Activated T-helper 9 cell treated with anti-CD3 and anti-CD28 coated beads, Interleukin-2, amount 50 U/mL, for 16 hours (primary cell): Measurements from ENCODE around the gene VWA3A.
"Not testable (repeated sequence)": the region's sequence is repeated elsewhere in the genome, so short reads cannot be mapped to it uniquely, and the experiment has no call there.

Experiments
- DNase-seq: peaks from one replicate; pipeline ENCODE4 v3.0.0-alpha.2; 2020; ENCODE audit warnings: low read depth

VWA3A gene

GRCh38 chr16:22092143-22092933 is at the start of gene VWA3A:
Gene VWA3A, plus strand, starts transcription at chr16:22092541. Its CDS starts 97 bp downstream, at chr16:22092638.
- DNase-seq = no peak

GRCh38 chr16:22043882-22044281 is 48.5 kb upstream of the VWA3A start:
- not testable (repeated sequence) for DNase-seq

GRCh38 chr16:22045888-22046287 is 46.5 kb upstream of the VWA3A start:
- DNase-seq = not testable (repeated sequence)

DNA sequence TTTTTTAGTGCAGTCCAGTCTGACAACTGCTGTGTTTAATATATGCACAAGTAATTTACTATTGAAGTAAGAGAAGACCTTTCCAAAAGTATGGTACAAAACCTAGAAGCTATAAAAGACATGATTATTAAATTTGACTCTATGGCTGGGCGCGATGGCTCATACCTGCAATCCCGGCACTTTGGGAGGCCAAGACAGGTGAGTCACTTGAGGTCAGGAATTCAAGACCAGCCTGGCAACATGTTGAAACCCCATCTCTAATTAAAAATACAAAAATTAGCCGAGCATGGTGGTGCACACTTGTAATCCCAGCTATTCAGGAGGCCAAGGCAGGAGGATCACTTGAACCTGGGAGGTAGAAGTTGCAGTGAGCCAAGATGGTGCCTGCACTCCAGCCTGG is 41.4 kb upstream of the VWA3A start:
- DNase-seq = no peak

DNA sequence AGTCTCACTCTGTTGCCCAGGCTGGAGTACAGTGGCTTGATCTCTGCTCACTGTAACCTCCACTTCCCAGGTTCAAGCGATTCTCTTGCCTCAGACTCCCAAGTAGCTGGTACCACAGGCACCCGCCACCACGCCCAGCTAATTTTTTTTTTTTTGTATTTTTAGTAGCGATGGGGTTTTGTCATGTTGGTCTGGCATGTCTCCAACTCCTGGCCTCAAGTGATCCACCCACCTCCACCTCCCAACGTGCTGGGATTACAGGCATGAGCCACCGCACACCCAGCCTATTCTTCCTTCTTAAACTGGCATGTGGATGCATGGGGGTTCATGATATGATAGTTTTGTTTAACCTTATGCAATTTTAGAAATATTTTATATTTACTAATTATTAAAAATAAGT is 39.4 kb upstream of the VWA3A start:
- no peak for DNase-seq

DNA sequence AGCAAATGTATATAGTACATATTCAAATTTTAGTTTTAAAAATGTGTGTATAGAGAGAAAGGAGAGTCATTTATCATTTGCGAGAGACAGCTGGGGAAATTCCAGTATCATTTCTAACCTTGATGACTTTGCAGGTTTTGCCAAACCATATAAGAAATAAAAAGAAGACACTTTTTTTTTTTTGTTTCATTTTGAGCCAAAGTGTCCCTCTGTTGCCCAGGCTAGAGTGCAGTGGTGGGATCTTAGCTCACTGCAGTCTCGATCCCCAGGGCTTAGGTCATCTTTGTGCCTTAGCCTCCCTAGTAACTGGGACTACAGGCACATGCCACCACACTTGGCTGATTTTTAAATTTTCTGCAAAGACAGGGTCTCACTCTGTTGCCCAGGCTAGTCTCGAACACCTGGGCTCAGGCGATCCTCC is 38.4 kb upstream of the VWA3A start:
- no peak for DNase-seq

DNA sequence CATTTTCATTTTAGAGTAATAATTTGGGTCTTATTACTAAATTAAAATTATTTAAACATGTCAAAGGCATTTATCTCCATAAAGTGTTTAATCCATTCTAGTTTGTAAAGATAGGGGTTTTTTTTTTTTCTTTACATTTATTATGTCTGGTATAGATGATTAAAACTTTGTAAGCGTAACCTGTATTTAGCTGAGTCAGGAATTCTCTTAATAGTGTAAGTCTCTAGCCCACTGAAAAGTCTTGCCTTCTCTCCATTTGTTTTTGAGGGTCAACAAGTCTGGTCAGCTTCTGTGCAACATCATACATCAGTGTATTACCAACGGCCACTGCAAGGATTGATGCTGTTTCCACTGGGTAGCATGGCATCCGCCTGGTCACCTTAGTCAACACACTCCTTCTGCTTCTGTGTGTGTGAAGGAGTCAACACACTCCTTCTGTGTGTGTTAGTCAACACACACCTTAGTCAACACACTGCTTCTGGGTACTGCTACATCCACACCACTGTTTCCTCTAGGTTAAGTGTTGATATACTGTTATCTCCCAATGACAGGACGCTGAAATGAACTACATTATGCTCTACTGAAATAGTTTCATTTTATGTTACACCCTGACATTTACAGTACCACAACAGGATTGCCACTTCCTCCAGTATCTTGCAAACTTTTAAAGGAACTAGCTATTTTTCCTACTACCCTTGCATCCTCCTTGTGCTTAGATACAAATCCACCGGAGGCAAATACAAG is 37.3 kb upstream of the VWA3A start:
- DNase-seq = no peak

GRCh38 chr16:22055881-22056280 is 36.5 kb upstream of the VWA3A start:
- no peak for DNase-seq

DNA sequence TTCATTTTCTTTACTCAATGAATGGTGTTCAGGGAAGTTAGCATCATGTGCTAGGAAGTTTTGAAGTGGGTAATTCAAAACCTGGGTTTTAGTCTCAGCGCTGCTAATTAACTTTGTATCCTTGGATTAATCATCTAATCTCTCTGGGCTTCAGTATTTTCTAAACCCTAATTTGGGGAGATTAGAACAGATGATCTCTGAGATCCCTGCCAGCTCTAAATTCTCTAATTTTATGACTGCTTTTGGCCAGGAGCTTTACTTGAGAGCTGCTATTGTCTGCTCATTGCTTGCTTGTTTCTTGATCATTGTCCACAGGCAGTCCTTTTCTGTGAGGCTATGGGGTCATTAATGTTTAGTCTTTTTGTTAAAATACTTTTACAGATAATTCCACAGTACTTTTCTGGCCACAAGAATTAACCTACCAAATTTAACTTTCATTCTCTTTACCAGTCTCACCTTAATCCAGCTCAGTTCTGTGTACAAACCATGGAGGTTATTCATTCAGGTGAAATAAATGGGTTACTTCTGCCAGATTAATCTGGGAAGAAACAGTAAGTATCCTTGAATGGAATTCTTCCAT is 28.4 kb upstream of the VWA3A start:
- no peak for DNase-seq

DNA sequence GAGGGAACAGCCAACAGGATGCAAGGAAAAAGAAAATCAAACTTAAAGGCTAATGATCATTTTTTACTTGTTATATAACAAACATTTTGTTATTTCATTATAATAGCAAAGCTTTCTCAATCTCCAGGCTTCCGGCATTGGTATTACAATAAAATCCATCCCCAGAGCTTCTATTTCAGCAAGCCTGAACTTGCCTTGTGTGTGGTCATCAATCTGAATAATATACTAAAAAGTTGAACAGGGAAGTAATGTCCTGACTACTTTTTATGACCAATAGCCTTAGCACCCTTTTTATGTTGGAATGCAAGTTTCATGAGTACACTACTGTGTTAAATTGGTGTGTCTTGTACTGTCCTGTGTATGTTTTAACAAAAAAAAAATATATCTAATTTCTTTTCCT is 27.1 kb upstream of the VWA3A start:
- DNase-seq = no peak

GRCh38 chr16:22070361-22071330 is 21.7 kb upstream of the VWA3A start:
- no peak for DNase-seq

- DNase-seq = no peak
Measured at GRCh38 chr16:22071331-22071910, 20.9 kb upstream of the VWA3A start.

DNA sequence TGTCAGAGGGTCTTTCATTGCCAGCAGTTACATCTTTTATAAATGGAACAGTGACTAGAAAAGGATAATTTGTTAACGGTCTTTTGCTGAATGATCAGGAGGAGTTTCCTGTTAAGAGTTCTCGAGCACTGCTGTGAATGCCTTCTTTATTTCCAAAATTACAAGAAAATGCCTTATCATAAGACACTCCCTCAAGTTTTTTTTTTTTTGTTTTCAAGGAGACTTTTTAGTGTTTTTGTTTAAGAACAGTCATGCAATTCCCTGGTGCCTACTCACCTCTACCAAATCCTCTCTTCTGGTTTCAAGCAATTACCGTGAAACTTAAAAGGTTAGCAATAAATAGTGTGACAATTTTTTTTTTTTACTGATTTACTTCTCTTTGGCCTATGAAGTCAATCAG is 19.0 kb upstream of the VWA3A start:
- DNase-seq = no peak

GRCh38 chr16:22075043-22075757 is 17.1 kb upstream of the VWA3A start:
- DNase-seq = no peak

DNA sequence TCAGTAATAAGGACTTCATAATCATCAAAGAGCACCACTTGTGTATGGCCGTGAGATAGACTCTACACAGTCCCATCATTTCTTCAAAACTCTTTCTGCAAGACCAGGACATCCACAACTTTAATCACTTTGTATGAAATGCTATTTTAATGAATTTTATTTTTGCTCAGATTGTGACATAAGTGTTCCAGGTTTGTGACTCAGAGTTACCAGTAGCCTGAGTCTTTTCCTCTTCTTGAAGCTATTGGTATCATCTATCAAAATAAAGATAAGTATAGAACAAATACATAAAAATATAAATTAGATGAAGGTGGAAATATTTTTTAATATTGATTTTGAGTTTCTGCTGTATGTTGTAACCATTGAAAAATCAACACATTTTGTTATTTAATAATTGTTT is 16.6 kb upstream of the VWA3A start:
- no peak for DNase-seq

DNA sequence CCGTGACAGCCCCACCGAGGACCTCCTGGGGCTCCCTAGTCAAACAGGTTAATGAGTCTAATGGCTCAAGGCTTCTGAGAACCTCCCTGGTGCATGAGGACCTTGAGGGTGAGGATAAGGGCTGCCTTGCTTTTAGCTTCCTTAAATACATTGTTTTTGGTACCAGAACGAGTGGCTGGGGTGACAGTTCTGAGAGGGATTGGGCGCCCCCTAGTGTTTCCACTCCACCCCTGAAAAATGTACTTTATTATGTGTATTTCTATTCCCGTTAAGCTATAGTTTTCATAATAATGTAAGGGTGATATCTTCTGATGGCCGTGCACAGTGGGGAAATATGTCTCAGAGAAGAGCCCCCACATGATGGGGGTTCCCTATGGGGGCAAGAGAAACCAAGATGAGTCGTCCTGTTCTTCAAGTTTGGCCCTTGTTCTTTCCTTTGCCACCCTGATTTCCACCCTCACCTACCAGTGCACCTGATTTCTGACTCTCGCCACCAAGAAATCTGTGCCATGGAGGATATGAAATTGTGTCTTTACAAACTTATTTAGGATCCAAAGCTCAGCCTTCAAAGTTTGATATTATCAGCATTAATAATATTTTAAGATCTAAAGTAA is 14.5 kb upstream of the VWA3A start:
- DNase-seq = peak; percentile 51

DNA sequence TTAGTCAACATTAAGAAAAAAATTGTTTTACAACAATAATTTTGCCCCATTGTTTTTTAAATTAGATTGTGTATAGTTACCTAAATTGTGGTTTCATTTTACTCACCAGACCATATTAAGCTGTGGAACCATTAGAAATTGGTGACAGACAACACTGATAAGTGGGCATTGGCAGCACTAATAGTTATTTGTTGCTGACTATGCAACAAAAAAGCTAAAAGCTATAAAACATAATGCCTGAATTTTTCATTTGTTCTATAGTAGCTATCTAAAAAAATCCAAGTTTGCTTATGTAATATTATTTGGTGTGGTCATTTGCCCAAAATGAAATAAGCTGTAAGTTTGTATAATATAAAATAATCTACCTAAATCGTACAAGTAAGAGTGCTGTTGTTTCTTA is 13.7 kb upstream of the VWA3A start:
- DNase-seq = no peak

GRCh38 chr16:22081050-22081449 is 11.3 kb upstream of the VWA3A start:
- DNase-seq = no peak

GRCh38 chr16:22086440-22086839 is 5.9 kb upstream of the VWA3A start:
- DNase-seq = no peak

DNA sequence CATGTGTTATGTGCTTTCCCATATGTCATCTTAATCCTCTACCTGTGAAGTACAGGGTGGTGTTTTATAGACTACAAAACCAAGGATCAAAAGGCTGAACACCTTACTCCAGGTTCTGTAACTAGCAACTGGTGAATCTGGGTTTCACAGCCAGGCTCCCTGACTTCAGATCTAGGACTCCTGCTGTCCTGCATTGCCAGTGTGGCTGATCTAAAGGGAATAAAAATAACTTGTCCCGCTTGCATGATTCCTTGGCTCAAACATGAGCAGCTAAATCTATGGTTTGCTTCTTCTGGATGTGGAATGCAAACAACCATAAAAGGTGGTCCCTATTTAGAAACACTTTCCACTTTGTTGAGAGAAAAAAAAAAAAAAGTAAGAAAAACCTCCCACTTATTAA is 3.7 kb upstream of the VWA3A start:
- no peak for DNase-seq
